ENCODE data around the gene BABAM2. TPM values are rescaled to one million over a fixed set of nuclear protein-coding genes. Genes with fewer than 3 reads are reported as not detected.

BABAM2 gene
- polyA plus RNA-seq, 3 donors: 33.2 to 52.8 (median 49.3) TPM

GRCh38 chr2:27929916-27930486 is 39.5 kb downstream of the BABAM2 start:
- Histone ChIP-seq H2AFZ (ENCODE audit: insufficient read depth, low read depth, low read length, poor library complexity, severe bottlenecking) (no peak overlapping the region), H4K20me1 (ENCODE audit: insufficient read depth, low read length) (no peaks in the 10 kb centered on the region), H3K27me3 (ENCODE audit: control insufficient read depth in 2 of 2, insufficient read depth in 2 of 2, low read length in 2 of 2) (no peaks in the 10 kb centered on the region), H3K9ac (ENCODE audit: insufficient read depth, low read length, poor library complexity, severe bottlenecking) (no peak overlapping the region), H3K4me2 (replicated peaks; ENCODE audit: extremely low read depth, low read length, poor library complexity, severe bottlenecking) (no peak overlapping the region), H3K27ac (ENCODE audit: low read depth in 1 of 2, low read length in 2 of 2) (no peak overlapping the region), H3K79me2 (ENCODE audit: insufficient read depth, low read length) (peaks cover 12% of the 10 kb centered on the region), H3K4me3 (replicated peaks in 1 of 3; ENCODE audit: low read depth in 2 of 3, low read length in 3 of 3) (no peak overlapping the region), H3K9me3 (replicated peaks in 1 of 2; ENCODE audit: control insufficient read depth in 1 of 2, insufficient read depth in 1 of 2, low read length in 2 of 2) (no peaks in the 10 kb centered on the region), H3K36me3 (replicated peaks in 1 of 2; ENCODE audit: control insufficient read depth in 1 of 2, insufficient read depth in 2 of 2, low read length in 2 of 2) (peaks cover 8 to 16% of the 10 kb centered on the region in 2 donors), H3K4me1 (ENCODE audit: control insufficient read depth in 1 of 2, insufficient read depth in 2 of 2, low read length in 2 of 2) (peaks cover 4 to 5% of the 10 kb centered on the region in 2 donors)
- Mint-ChIP-seq H3K4me1 (peaks cover 14% of the 10 kb centered on the region), H3K36me3 (peaks cover 43 to 65% of the 10 kb centered on the region in 2 donors), H3K4me3 (no peak overlapping the region), H3K27ac (no peak overlapping the region), H3K9me3 (peaks cover 0 to 1% (median 0%) of the 10 kb centered on the region in 7 donors), H3K27me3 (ENCODE audit: low read depth in 3 of 3) (no peaks in the 10 kb centered on the region)
- WGBS (ENCODE audit: insufficient coverage): 100% methylated on average over 1 of the region's 11 CpGs
- DNase-seq: no peak
- intact Hi-C loops (cut with micrococcal nuclease): no loop called here
- TF ChIP-seq CTCF (IDR thresholded peaks at IDR 0.05): no peak

- Histone ChIP-seq H3K9ac (ENCODE audit: insufficient read depth, low read length, poor library complexity, severe bottlenecking) (no peak overlapping the region), H3K4me1 (ENCODE audit: control insufficient read depth in 1 of 2, insufficient read depth in 2 of 2, low read length in 2 of 2) (peaks cover 4 to 5% of the 10 kb centered on the region in 2 donors), H3K4me2 (replicated peaks; ENCODE audit: extremely low read depth, low read length, poor library complexity, severe bottlenecking) (no peak overlapping the region), H3K27ac (ENCODE audit: low read depth in 1 of 2, low read length in 2 of 2) (no peak overlapping the region), H3K4me3 (replicated peaks in 1 of 3; ENCODE audit: low read depth in 2 of 3, low read length in 3 of 3) (no peak overlapping the region), H4K20me1 (ENCODE audit: insufficient read depth, low read length) (no peaks in the 10 kb centered on the region), H3K27me3 (ENCODE audit: control insufficient read depth in 2 of 2, insufficient read depth in 2 of 2, low read length in 2 of 2) (no peaks in the 10 kb centered on the region), H3K79me2 (ENCODE audit: insufficient read depth, low read length) (peaks cover 12% of the 10 kb centered on the region), H3K36me3 (replicated peaks in 1 of 2; ENCODE audit: control insufficient read depth in 1 of 2, insufficient read depth in 2 of 2, low read length in 2 of 2) (peaks cover 6 to 20% of the 10 kb centered on the region in 2 donors), H3K9me3 (replicated peaks in 1 of 2; ENCODE audit: control insufficient read depth in 1 of 2, insufficient read depth in 1 of 2, low read length in 2 of 2) (no peaks in the 10 kb centered on the region), H2AFZ (ENCODE audit: insufficient read depth, low read depth, low read length, poor library complexity, severe bottlenecking) (no peak overlapping the region)
- DNase-seq: no peak
- TF ChIP-seq CTCF (IDR thresholded peaks at IDR 0.05): no peak
- Mint-ChIP-seq H3K27me3 (ENCODE audit: low read depth in 3 of 3) (no peaks in the 10 kb centered on the region), H3K9me3 (no peaks in the 10 kb centered on the region), H3K27ac (peak overlapping the region in 1 of 7 donors; percentile 48), H3K4me1 (peaks cover 11% of the 10 kb centered on the region), H3K4me3 (no peak overlapping the region), H3K36me3 (peaks cover 39 to 56% of the 10 kb centered on the region in 2 donors)
- intact Hi-C loops (cut with micrococcal nuclease): no loop called here
- 80% methylated on average over 1 of the region's 4 CpGs for WGBS (ENCODE audit: insufficient coverage)
Observed at GRCh38 chr2:27931361-27931950, 40.9 kb downstream of the BABAM2 start.
